HL-60 (cell line): ENCODE data around the gene LRRC53.

Source experiments
- DNase-seq, 2 experiments: peaks; one replicate each; pipeline ENCODE4 v3.0.0-alpha.2; 2010 to 2020; ENCODE audit warnings: low read depth in 1 of 2, low spot score in 1 of 2
- H3K27ac ChIP-seq: fragments of 250-450 bp; sonication (Bioruptor Pico); replicated peaks from 2 replicates; pipeline ENCODE4 v1.5.1; 2020; ENCODE audit warnings: mild to moderate bottlenecking, moderate library complexity
- H3K27me3 ChIP-seq: fragments of 250-450 bp; sonication (Bioruptor Pico); 2 replicates; pipeline ENCODE4 v1.5.1; 2021; ENCODE audit warnings: mild to moderate bottlenecking, moderate library complexity; ENCODE audit not compliant: insufficient read depth, poor library complexity, severe bottlenecking
- H3K4me3 ChIP-seq: replicated peaks from 2 replicates; pipeline ENCODE4 v1.5.1; 2011; ENCODE audit warnings: mild to moderate bottlenecking, control low read depth, low read length; ENCODE audit not compliant: insufficient read depth
- GABPA ChIP-seq: IDR thresholded peaks from 2 replicates; pipeline ENCODE4 v1.6.1; 2012; ENCODE audit warnings: low read depth
- POLR2AphosphoS5 ChIP-seq: IDR thresholded peaks from 2 replicates; pipeline ENCODE4 v1.6.1; 2012; ENCODE audit warnings: low read depth
- SPI1 ChIP-seq: IDR thresholded peaks from 2 replicates; pipeline ENCODE4 v1.6.1; 2012; ENCODE audit warnings: low read depth, mild to moderate bottlenecking, borderline replicate concordance
- TF ChIP-seq, protein P1 (sequence below): IDR thresholded peaks from 2 replicates; pipeline ENCODE4 v1.6.1; 2012; ENCODE audit warnings: low read depth; ENCODE audit not compliant: insufficient replicate concordance
- TF ChIP-seq, protein P2 (sequence below): IDR thresholded peaks from one replicate; pipeline ENCODE4 v1.5.1; 2011; ENCODE audit warnings: low read length, control low read depth, inconsistent platforms; ENCODE audit not compliant: insufficient read depth

Gene LRRC53

DNA sequence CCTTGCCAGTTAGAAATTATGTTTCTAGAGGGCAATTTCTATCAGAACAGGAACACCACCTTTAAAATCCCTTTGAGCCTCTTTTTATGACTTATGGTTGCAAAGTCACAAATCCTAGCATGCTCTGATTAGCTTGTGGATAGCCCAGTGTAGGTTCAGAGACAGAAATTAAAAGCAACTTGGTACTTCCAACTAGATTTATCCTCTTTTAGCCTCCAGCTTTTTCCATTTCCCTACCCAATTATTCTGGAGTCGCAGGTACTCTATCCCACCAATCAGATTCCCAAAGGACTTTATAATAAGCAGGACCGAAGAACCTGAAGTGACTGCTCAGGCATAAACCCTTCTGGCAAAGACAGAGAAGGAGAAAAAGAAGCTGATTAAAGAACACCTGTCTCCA is 33.4 kb upstream of the LRRC53 start:
- no peak for DNase-seq
- Histone ChIP-seq H3K27ac (no peak overlapping the region), H3K27me3 (no peaks in the 10 kb centered on the region), H3K4me3 (no peak overlapping the region)
- TF ChIP-seq, protein P1, sequence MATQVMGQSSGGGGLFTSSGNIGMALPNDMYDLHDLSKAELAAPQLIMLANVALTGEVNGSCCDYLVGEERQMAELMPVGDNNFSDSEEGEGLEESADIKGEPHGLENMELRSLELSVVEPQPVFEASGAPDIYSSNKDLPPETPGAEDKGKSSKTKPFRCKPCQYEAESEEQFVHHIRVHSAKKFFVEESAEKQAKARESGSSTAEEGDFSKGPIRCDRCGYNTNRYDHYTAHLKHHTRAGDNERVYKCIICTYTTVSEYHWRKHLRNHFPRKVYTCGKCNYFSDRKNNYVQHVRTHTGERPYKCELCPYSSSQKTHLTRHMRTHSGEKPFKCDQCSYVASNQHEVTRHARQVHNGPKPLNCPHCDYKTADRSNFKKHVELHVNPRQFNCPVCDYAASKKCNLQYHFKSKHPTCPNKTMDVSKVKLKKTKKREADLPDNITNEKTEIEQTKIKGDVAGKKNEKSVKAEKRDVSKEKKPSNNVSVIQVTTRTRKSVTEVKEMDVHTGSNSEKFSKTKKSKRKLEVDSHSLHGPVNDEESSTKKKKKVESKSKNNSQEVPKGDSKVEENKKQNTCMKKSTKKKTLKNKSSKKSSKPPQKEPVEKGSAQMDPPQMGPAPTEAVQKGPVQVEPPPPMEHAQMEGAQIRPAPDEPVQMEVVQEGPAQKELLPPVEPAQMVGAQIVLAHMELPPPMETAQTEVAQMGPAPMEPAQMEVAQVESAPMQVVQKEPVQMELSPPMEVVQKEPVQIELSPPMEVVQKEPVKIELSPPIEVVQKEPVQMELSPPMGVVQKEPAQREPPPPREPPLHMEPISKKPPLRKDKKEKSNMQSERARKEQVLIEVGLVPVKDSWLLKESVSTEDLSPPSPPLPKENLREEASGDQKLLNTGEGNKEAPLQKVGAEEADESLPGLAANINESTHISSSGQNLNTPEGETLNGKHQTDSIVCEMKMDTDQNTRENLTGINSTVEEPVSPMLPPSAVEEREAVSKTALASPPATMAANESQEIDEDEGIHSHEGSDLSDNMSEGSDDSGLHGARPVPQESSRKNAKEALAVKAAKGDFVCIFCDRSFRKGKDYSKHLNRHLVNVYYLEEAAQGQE: no peak
- TF ChIP-seq SPI1 (no peak), GABPA (no peak), POLR2AphosphoS5 (no peak)
- TF ChIP-seq, protein P2, sequence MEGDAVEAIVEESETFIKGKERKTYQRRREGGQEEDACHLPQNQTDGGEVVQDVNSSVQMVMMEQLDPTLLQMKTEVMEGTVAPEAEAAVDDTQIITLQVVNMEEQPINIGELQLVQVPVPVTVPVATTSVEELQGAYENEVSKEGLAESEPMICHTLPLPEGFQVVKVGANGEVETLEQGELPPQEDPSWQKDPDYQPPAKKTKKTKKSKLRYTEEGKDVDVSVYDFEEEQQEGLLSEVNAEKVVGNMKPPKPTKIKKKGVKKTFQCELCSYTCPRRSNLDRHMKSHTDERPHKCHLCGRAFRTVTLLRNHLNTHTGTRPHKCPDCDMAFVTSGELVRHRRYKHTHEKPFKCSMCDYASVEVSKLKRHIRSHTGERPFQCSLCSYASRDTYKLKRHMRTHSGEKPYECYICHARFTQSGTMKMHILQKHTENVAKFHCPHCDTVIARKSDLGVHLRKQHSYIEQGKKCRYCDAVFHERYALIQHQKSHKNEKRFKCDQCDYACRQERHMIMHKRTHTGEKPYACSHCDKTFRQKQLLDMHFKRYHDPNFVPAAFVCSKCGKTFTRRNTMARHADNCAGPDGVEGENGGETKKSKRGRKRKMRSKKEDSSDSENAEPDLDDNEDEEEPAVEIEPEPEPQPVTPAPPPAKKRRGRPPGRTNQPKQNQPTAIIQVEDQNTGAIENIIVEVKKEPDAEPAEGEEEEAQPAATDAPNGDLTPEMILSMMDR: no peak

DNA sequence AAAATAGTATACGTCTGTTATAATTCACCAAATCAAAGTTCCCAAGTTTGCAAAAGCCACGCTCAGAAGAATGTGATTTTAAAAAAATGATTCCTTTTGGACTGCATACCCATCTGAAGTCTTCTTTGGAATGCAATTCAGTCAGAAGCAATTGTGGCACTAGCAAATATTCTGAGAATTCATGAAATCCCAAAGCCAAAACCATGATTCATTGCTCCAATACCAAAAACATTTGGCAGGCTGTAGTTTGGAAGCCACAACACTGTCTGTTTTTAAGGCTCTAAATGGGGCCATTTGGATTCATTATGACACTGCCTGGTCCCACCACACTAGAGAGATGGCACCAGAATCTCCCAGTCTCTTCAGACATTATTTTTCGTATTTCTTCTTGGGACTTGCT is 21.8 kb upstream of the LRRC53 start:
- DNase-seq: no peak
- H3K4me3 ChIP-seq: no peak overlapping the region
- H3K27ac ChIP-seq: no peak overlapping the region
- TF ChIP-seq, protein P1: no peak
- TF ChIP-seq, protein P2: no peak
- TF ChIP-seq POLR2AphosphoS5 (no peak), SPI1 (no peak), GABPA (no peak)
- H3K27me3 ChIP-seq: no peaks in the 10 kb centered on the region

DNA sequence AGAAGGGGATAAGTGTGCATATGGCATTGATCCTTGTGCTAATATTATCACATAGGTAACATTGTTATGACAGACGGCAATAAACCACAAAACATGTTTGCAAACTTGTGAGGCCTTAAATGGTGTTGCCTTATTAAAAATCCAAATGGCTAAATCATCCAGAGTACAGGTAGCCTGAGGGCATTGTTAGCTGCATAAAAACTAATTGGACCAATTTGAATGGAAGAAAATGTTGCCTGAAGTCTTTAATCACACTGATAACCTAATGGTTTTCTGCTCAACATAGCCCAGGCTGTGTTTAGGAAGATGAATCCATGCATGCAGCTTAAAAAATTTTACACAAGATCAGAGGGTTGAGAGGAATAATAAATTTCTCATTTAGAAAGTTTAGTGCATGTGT is 19.4 kb upstream of the LRRC53 start:
- H3K27ac ChIP-seq: no peak overlapping the region
- TF ChIP-seq SPI1 (no peak), POLR2AphosphoS5 (no peak)
- TF ChIP-seq, protein P2: no peak
- TF ChIP-seq, protein P1: no peak
- DNase-seq: no peak
- H3K4me3 ChIP-seq: no peak overlapping the region
- H3K27me3 ChIP-seq: no peaks in the 10 kb centered on the region
